Measurements from ENCODE around the gene TULP4. TPM values are rescaled to one million over a fixed set of nuclear protein-coding genes. Genes with fewer than 3 reads are reported as not detected.

Gene TULP4
- total and polyA plus RNA-seq, 2 experiments from 2014 or later: 20.0 to 118 TPM

GRCh38 chr6:158383057-158383456, 70.8 kb downstream of the TULP4 start:
- Histone ChIP-seq H3K9me3 (ENCODE audit: low read depth) (no peaks in the 10 kb centered on the region), H3K4me3 (no peak overlapping the region), H3K27ac (no peak overlapping the region), H3K27me3 (no peaks in the 10 kb centered on the region), H3K4me1 (ENCODE audit: low read depth) (no peaks in the 10 kb centered on the region), H3K36me3 (no peaks in the 10 kb centered on the region)
- no peak for TF ChIP-seq CTCF (IDR thresholded peaks at IDR 0.05; ENCODE audit: low read depth, low read length)
- DNase-seq (ENCODE audit: low read depth in 1 of 2, low spot score in 1 of 2): no peak

GRCh38 chr6:158383542-158383941, 71.3 kb downstream of the TULP4 start:
- Histone ChIP-seq H3K4me3 (no peak overlapping the region), H3K9me3 (ENCODE audit: low read depth) (no peaks in the 10 kb centered on the region), H3K36me3 (no peaks in the 10 kb centered on the region), H3K27me3 (no peaks in the 10 kb centered on the region), H3K27ac (no peak overlapping the region), H3K4me1 (ENCODE audit: low read depth) (no peaks in the 10 kb centered on the region)
- TF ChIP-seq CTCF (IDR thresholded peaks at IDR 0.05; ENCODE audit: low read depth, low read length): no peak
- no peak for DNase-seq (ENCODE audit: low read depth in 1 of 2, low spot score in 1 of 2)

- DNase-seq (ENCODE audit: low read depth in 1 of 2, low spot score in 1 of 2): no peak
- Histone ChIP-seq H3K4me3 (no peak overlapping the region), H3K27ac (no peak overlapping the region), H3K4me1 (ENCODE audit: low read depth) (no peaks in the 10 kb centered on the region), H3K36me3 (no peaks in the 10 kb centered on the region), H3K27me3 (no peaks in the 10 kb centered on the region), H3K9me3 (ENCODE audit: low read depth) (no peaks in the 10 kb centered on the region)
- no peak for TF ChIP-seq CTCF (IDR thresholded peaks at IDR 0.05; ENCODE audit: low read depth, low read length)
Observed at GRCh38 chr6:158384671-158385110, 72.4 kb downstream of the TULP4 start.

GRCh38 chr6:158387036-158387435, 74.8 kb downstream of the TULP4 start:
- TF ChIP-seq CTCF (IDR thresholded peaks at IDR 0.05; ENCODE audit: low read depth, low read length): no peak
- DNase-seq (ENCODE audit: low read depth in 1 of 2, low spot score in 1 of 2): no peak
- H3K36me3 ChIP-seq: no peaks in the 10 kb centered on the region
- no peaks in the 10 kb centered on the region for H3K27me3 ChIP-seq
- H3K9me3 ChIP-seq (ENCODE audit: low read depth): no peaks in the 10 kb centered on the region
- H3K27ac ChIP-seq: no peak overlapping the region
- no peaks in the 10 kb centered on the region for H3K4me1 ChIP-seq (ENCODE audit: low read depth)
- H3K4me3 ChIP-seq: no peak overlapping the region

- Histone ChIP-seq H3K4me1 (ENCODE audit: low read depth) (no peaks in the 10 kb centered on the region), H3K9me3 (ENCODE audit: low read depth) (no peaks in the 10 kb centered on the region), H3K27me3 (no peaks in the 10 kb centered on the region), H3K27ac (no peak overlapping the region), H3K4me3 (no peak overlapping the region), H3K36me3 (no peaks in the 10 kb centered on the region)
- TF ChIP-seq CTCF (IDR thresholded peaks at IDR 0.05; ENCODE audit: low read depth, low read length): no peak
- no peak for DNase-seq (ENCODE audit: low read depth in 1 of 2, low spot score in 1 of 2)
Observed at GRCh38 chr6:158387578-158387977, 75.3 kb downstream of the TULP4 start.

- H3K9me3 ChIP-seq (ENCODE audit: low read depth): no peaks in the 10 kb centered on the region
Observed at GRCh38 chr6:158388727-158389126, 76.5 kb downstream of the TULP4 start.

More at GRCh38 chr6:158388727-158389126, 76.5 kb downstream of the TULP4 start:
- H3K36me3 ChIP-seq: no peaks in the 10 kb centered on the region
- no peaks in the 10 kb centered on the region for H3K27me3 ChIP-seq
- TF ChIP-seq CTCF (IDR thresholded peaks at IDR 0.05; ENCODE audit: low read depth, low read length): no peak
- no peak for DNase-seq (ENCODE audit: low read depth in 1 of 2, low spot score in 1 of 2)
- H3K4me1 ChIP-seq (ENCODE audit: low read depth): no peaks in the 10 kb centered on the region
- no peak overlapping the region for H3K27ac ChIP-seq
- H3K4me3 ChIP-seq: no peak overlapping the region

All from cardiac muscle cell (in vitro differentiated cells and primary cell).